DOHH2 (cell line): ENCODE data around the gene GFOD2.
"Not testable (repeated sequence)": the region's sequence is repeated elsewhere in the genome, so short reads cannot be mapped to it uniquely, and the experiment has no call there.

Experiments used
- H3F3A ChIP-seq: fragments of 200-600 bp; sonication (generic), shearing (Covaris generic); 2 replicates; pipeline ENCODE4 v1.6.0; 2016; ENCODE audit warnings: antibody characterized with exemption, mild to moderate bottlenecking; ENCODE audit not compliant: control insufficient read depth, insufficient read depth
- H3K27ac ChIP-seq: fragments of 200-600 bp; sonication (generic); 2 replicates; pipeline ENCODE4 v1.5.1; 2014; ENCODE audit warnings: low read depth, mild to moderate bottlenecking, low read length, moderate library complexity
- H3K27me3 ChIP-seq: fragments of 200-600 bp; sonication (generic); 2 replicates; pipeline ENCODE4 v1.6.1; 2014; ENCODE audit warnings: mild to moderate bottlenecking, low read length, mixed read lengths; ENCODE audit not compliant: control insufficient read depth
- H3K36me3 ChIP-seq: fragments of 200-600 bp; sonication (generic); 2 replicates; pipeline ENCODE4 v1.6.1; 2014; ENCODE audit warnings: mild to moderate bottlenecking, low read length, moderate library complexity, mixed read lengths; ENCODE audit not compliant: control insufficient read depth
- H3K4me1 ChIP-seq: fragments of 200-600 bp; sonication (generic); 2 replicates; pipeline ENCODE4 v1.6.1; 2014; ENCODE audit warnings: mild to moderate bottlenecking, low read length, mixed read lengths; ENCODE audit not compliant: control insufficient read depth
- H3K4me2 ChIP-seq: fragments of 200-600 bp; sonication (generic); 2 replicates; pipeline ENCODE4 v1.6.0; 2014; ENCODE audit warnings: mild to moderate bottlenecking, low read length, moderate library complexity
- H3K4me3 ChIP-seq: fragments of 200-600 bp; sonication (generic); 2 replicates; pipeline ENCODE4 v1.5.1; 2014; ENCODE audit warnings: mild to moderate bottlenecking, low read length, mixed read lengths
- H3K79me2 ChIP-seq: fragments of 200-600 bp; sonication (generic); 2 replicates; pipeline ENCODE4 v1.6.1; 2014; ENCODE audit warnings: mild to moderate bottlenecking, low read length, mixed read lengths; ENCODE audit not compliant: control insufficient read depth
- H3K9me2 ChIP-seq: fragments of 200-600 bp; sonication (generic); replicated peaks from 2 replicates; pipeline ENCODE4 v1.6.1; 2014; ENCODE audit warnings: mild to moderate bottlenecking, low read length, mixed read lengths; ENCODE audit not compliant: control insufficient read depth
- H3K9me3 ChIP-seq: fragments of 200-600 bp; sonication (generic); 2 replicates; pipeline ENCODE4 v1.6.1; 2014; ENCODE audit warnings: antibody characterized with exemption, low read length, mixed read lengths; ENCODE audit not compliant: control insufficient read depth, insufficient read depth
- H4K20me1 ChIP-seq: fragments of 200-600 bp; sonication (generic); 2 replicates; pipeline ENCODE4 v1.6.0; 2014; ENCODE audit warnings: low read depth, mild to moderate bottlenecking, antibody characterized with exemption, low read length, moderate library complexity; ENCODE audit not compliant: control insufficient read depth, insufficient read depth
- EZH2phosphoT487 ChIP-seq: fragments of 200-600 bp; sonication (generic); IDR thresholded peaks from 2 replicates; pipeline ENCODE4 v1.6.1; 2017; ENCODE audit warnings: borderline replicate concordance, mild to moderate bottlenecking, antibody characterized with exemption, low read length, moderate library complexity, mixed read lengths
- TF ChIP-seq, protein P1 (sequence below): fragments of 200-600 bp; sonication (generic); IDR thresholded peaks from one replicate; pipeline ENCODE4 v1.5.1; 2014; ENCODE audit warnings: antibody characterized with exemption, mild to moderate bottlenecking, low read depth, low read length; ENCODE audit not compliant: poor library complexity, severe bottlenecking

GFOD2 gene

DNA sequence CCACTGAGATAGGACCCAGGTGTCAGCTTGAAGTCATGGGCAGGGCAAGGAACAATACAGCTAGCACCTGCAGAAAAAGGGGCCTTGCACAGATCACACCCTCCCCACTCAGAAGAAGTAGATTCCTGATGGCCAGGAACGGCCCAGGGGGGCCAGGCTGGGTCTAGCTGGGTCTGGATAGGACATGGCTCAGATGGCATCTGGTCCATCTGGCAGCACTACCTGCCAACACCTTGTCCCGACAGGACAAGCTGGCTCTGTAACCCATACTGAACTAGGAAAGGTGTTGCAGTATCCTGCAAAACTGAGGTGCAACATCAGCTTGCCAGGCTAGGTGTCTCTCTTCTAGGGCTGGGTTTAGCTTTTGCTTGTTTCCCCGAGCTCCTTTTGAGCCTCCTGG lies 38.9 kb upstream of the GFOD2 start:
- Histone ChIP-seq H3K9me3 (no peaks in the 10 kb centered on the region), H3K79me2 (no peaks in the 10 kb centered on the region), H3K27ac (no peak overlapping the region), H3K4me1 (no peaks in the 10 kb centered on the region), H3K9me2 (no peaks in the 10 kb centered on the region), H3K27me3 (no peaks in the 10 kb centered on the region), H3F3A (no peaks in the 10 kb centered on the region), H3K36me3 (no peaks in the 10 kb centered on the region), H3K4me3 (no peak overlapping the region), H3K4me2 (no peak overlapping the region), H4K20me1 (no peaks in the 10 kb centered on the region)
- TF ChIP-seq, protein P1, sequence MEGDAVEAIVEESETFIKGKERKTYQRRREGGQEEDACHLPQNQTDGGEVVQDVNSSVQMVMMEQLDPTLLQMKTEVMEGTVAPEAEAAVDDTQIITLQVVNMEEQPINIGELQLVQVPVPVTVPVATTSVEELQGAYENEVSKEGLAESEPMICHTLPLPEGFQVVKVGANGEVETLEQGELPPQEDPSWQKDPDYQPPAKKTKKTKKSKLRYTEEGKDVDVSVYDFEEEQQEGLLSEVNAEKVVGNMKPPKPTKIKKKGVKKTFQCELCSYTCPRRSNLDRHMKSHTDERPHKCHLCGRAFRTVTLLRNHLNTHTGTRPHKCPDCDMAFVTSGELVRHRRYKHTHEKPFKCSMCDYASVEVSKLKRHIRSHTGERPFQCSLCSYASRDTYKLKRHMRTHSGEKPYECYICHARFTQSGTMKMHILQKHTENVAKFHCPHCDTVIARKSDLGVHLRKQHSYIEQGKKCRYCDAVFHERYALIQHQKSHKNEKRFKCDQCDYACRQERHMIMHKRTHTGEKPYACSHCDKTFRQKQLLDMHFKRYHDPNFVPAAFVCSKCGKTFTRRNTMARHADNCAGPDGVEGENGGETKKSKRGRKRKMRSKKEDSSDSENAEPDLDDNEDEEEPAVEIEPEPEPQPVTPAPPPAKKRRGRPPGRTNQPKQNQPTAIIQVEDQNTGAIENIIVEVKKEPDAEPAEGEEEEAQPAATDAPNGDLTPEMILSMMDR, result no peak

DNA sequence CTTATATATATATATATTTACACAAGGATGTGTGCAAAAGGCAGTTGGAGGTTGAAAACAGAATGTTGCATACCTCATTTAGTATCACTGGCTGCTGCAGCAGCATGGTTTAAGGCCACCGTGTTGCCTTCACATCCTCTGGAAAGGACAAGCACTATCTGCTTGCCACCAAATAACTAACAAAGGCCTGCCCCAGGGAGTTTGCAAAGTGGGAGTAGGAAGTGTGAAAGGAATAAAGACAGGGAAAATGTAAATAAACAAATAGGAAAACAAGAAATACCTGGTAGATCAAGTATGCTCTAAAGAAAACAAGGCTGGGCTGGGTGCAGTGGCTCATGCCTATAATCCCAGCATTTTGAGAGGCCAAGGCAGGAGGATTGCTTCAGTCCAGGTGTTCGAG lies 33.5 kb upstream of the GFOD2 start:
- TF ChIP-seq, protein P1, result no peak
- no peak for TF ChIP-seq EZH2phosphoT487
- Histone ChIP-seq H3K9me2 (no peaks in the 10 kb centered on the region), H3K79me2 (peaks cover 7% of the 10 kb centered on the region; the same call in 1 of the 2 replicates), H3K36me3 (no peaks in the 10 kb centered on the region), H3K27me3 (no peaks in the 10 kb centered on the region), H3K9me3 (no peaks in the 10 kb centered on the region), H3K27ac (no peak overlapping the region), H3K4me1 (peaks cover 27% of the 10 kb centered on the region), H3F3A (peaks cover 6% of the 10 kb centered on the region), H4K20me1 (no peaks in the 10 kb centered on the region), H3K4me3 (no peak overlapping the region), H3K4me2 (no peak overlapping the region)

DNA sequence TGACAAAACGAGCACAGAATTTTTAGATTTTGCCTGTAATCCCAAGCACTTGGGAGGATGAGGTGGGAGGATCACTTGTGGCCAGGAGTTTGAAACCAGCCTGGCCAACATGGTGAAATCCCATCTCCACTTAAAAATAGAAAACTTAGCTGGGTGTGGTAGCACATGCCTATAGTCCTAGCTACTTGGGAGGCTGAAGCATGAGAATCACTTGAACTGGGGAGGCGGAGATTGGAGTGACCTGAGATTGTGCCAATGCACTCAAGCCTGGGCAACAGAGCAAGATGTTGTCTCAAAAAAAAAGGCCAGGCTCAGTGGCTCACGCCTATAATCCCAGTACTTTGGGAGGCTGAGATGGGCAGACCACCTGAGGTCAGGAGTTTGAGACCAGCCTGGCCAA lies 32.2 kb upstream of the GFOD2 start:
- H3K36me3 ChIP-seq, H3K9me3 ChIP-seq, H3K27me3 ChIP-seq, H3K4me2 ChIP-seq, H3K4me3 ChIP-seq, H3K79me2 ChIP-seq, H4K20me1 ChIP-seq, H3F3A ChIP-seq, H3K9me2 ChIP-seq, H3K27ac ChIP-seq: not testable (repeated sequence)
- peaks cover 27% of the 10 kb centered on the region for H3K4me1 ChIP-seq

DNA sequence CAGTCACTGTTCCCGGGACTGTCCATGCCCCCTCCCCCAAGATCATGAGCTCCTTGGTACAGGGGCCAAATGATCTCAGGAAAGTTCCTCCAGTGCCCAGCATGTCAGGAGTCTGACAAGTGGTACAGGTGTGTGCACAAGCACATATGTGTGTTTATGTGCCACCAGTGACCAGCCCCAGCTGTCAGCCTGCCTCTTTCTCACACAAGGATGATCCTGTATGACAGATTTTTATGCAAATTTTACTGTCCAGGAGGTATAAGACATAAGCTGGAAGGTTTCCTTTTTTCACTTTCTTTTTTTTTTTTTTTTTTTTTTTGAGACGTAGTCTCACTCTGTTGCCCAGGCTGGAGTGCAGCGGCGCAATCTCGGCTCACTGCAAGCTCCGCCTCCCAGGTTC lies 31.4 kb upstream of the GFOD2 start:
- Histone ChIP-seq H3K36me3 (no peaks in the 10 kb centered on the region), H3K27ac (peak overlapping the region; percentile 33), H3K4me3 (peak overlapping the region; percentile 44), H4K20me1 (no peaks in the 10 kb centered on the region), H3K9me2 (no peaks in the 10 kb centered on the region), H3K4me1 (peaks cover 27% of the 10 kb centered on the region), H3F3A (peaks cover 6% of the 10 kb centered on the region), H3K79me2 (peaks cover 7% of the 10 kb centered on the region; the same call in 1 of the 2 replicates), H3K4me2 (peak overlapping the region; percentile 65), H3K9me3 (no peaks in the 10 kb centered on the region), H3K27me3 (no peaks in the 10 kb centered on the region)
- TF ChIP-seq EZH2phosphoT487, result no peak
- TF ChIP-seq, protein P1, result no peak
